Loucy (cell line): ENCODE measurements around the gene GSG1L.

Experiments used
- EZH2phosphoT487 ChIP-seq: fragments of 200-600 bp; IDR thresholded peaks from 2 replicates; pipeline ENCODE4 v1.6.1; 2018; ENCODE audit warnings: antibody characterized with exemption, mild to moderate bottlenecking, moderate library complexity, borderline replicate concordance
- TF ChIP-seq, protein P1 (sequence below): fragments of 200-600 bp; sonication (generic); conservative IDR thresholded peaks from 2 replicates; pipeline ENCODE4 v1.5.1; 2014; ENCODE audit warnings: mild to moderate bottlenecking, antibody characterized with exemption, low read length

DNA sequence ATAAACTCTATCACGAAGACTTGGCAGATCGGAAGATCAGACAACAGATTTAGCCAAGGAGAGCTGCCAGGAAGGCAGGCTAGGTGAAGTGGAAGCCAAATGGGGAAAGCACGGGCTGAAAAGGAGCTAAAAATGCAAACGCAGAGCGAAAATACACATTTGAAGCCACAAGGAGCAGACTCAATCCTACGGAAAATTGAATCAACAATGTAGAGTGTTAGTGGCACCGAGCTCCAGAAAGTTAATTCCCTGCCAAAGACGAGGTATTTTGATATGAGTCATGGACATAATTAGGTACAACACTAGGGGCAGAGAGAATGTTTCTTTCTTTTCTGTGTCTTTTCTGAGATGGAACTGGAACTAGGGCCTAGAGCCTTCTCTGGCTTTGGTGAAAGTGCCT is 20.7 kb downstream of the GSG1L start:
- TF ChIP-seq, protein P1, sequence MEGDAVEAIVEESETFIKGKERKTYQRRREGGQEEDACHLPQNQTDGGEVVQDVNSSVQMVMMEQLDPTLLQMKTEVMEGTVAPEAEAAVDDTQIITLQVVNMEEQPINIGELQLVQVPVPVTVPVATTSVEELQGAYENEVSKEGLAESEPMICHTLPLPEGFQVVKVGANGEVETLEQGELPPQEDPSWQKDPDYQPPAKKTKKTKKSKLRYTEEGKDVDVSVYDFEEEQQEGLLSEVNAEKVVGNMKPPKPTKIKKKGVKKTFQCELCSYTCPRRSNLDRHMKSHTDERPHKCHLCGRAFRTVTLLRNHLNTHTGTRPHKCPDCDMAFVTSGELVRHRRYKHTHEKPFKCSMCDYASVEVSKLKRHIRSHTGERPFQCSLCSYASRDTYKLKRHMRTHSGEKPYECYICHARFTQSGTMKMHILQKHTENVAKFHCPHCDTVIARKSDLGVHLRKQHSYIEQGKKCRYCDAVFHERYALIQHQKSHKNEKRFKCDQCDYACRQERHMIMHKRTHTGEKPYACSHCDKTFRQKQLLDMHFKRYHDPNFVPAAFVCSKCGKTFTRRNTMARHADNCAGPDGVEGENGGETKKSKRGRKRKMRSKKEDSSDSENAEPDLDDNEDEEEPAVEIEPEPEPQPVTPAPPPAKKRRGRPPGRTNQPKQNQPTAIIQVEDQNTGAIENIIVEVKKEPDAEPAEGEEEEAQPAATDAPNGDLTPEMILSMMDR, result no peak
- TF ChIP-seq EZH2phosphoT487, result no peak
